PFSK-1 (cell line): ENCODE measurements around the gene COL13A1.

ENCODE experiments used
- FOXP2 ChIP-seq: optimal IDR thresholded peaks from 2 replicates; pipeline ENCODE3; 2011; ENCODE audit warnings: borderline replicate concordance, control low read depth, inconsistent platforms; ENCODE audit not compliant: insufficient read depth; ENCODE audit errors: extremely low read length, extremely low read depth
- POLR2AphosphoS5 ChIP-seq: IDR thresholded peaks from 2 replicates; pipeline ENCODE4 v1.6.1; 2012; ENCODE audit warnings: low read depth, mild to moderate bottlenecking, control low read depth, low read length, moderate library complexity
- REST ChIP-seq, 2 experiments: IDR thresholded peaks; 2 replicates each; pipeline versions ENCODE4 v1.6.1 to v1.8.0; 2011 to 2012; ENCODE audit warnings: low read depth in 2 of 2, low read length in 2 of 2, control low read depth in 1 of 2, inconsistent platforms in 1 of 2, mild to moderate bottlenecking in 1 of 2, moderate library complexity in 1 of 2; ENCODE audit not compliant: insufficient read depth in 1 of 2
- SIN3A ChIP-seq: IDR thresholded peaks from 2 replicates; pipeline ENCODE4 v1.6.1; 2012; ENCODE audit warnings: mild to moderate bottlenecking, low read length, moderate library complexity, borderline replicate concordance; ENCODE audit not compliant: insufficient read depth
- TAF1 ChIP-seq: IDR thresholded peaks from 2 replicates; pipeline ENCODE4 v1.6.1; 2012; ENCODE audit warnings: low read length, control low read depth, borderline replicate concordance; ENCODE audit not compliant: insufficient read depth

Gene COL13A1

GRCh38 chr10:69845574-69846292, 44.0 kb downstream of the COL13A1 start:
- TF ChIP-seq FOXP2 (no peak), POLR2AphosphoS5 (no peak), SIN3A (no peak), TAF1 (no peak), REST (IDR thresholded peaks at IDR 0.05; ENCODE audit: insufficient read depth in 1 of 2, low read depth in 2 of 2, low read length in 2 of 2) (no peak)

GRCh38 chr10:69846293-69846921, 44.7 kb downstream of the COL13A1 start:
- TF ChIP-seq TAF1 = no peak
- no peak for TF ChIP-seq POLR2AphosphoS5
- TF ChIP-seq SIN3A = no peak
- TF ChIP-seq REST (IDR thresholded peaks at IDR 0.05; ENCODE audit: insufficient read depth in 1 of 2, low read depth in 2 of 2, low read length in 2 of 2) = no peak
- TF ChIP-seq FOXP2 = no peak

- no peak for TF ChIP-seq POLR2AphosphoS5
- TF ChIP-seq FOXP2 = no peak
- no peak for TF ChIP-seq SIN3A
- no peak for TF ChIP-seq REST (IDR thresholded peaks at IDR 0.05; ENCODE audit: insufficient read depth in 1 of 2, low read depth in 2 of 2, low read length in 2 of 2)
- no peak for TF ChIP-seq TAF1
Measured at GRCh38 chr10:69847458-69847857, 45.8 kb downstream of the COL13A1 start.

- no peak for TF ChIP-seq REST (IDR thresholded peaks at IDR 0.05; ENCODE audit: insufficient read depth in 1 of 2, low read depth in 2 of 2, low read length in 2 of 2)
- TF ChIP-seq FOXP2 = no peak
- TF ChIP-seq SIN3A = no peak
- no peak for TF ChIP-seq POLR2AphosphoS5
- TF ChIP-seq TAF1 = no peak
Measured at GRCh38 chr10:69847883-69848282, 46.2 kb downstream of the COL13A1 start.
